Uterus (tissue), 4 donors: ENCODE results near the gene PPBP. TPM values are rescaled to one million over a fixed set of nuclear protein-coding genes. Genes with fewer than 3 reads are reported as not detected.

Experiments used
- DNase-seq, 2 donors: peaks; one replicate each; pipeline ENCODE4 v3.0.0-alpha.2; 2019 to 2020
- H3K27ac ChIP-seq, 2 donors: fragments of 200-600 bp; sonication (generic); 1 replicate in 1 of 2; 2 replicates in 1 of 2; pipeline ENCODE4 v1.5.1; 2016 to 2018
- H3K27me3 ChIP-seq, 2 donors: fragments of 200-600 bp; sonication (generic); one replicate each; pipeline ENCODE4 v1.5.1; 2018 to 2019; ENCODE audit warnings: control low read depth in 1 of 2
- H3K36me3 ChIP-seq, 2 donors: fragments of 200-600 bp; sonication (generic); one replicate each; pipeline ENCODE4 v1.5.1; 2019; ENCODE audit warnings: control low read depth in 1 of 2
- H3K4me1 ChIP-seq, 2 donors: fragments of 200-600 bp; sonication (generic); one replicate each; pipeline ENCODE4 v1.5.1; 2018 to 2019; ENCODE audit warnings: control low read depth in 1 of 2
- H3K4me3 ChIP-seq, 2 donors: fragments of 200-600 bp; sonication (generic); 1 replicate in 1 of 2; 2 replicates in 1 of 2; pipeline ENCODE4 v1.5.1; 2018 to 2019; ENCODE audit warnings: mild to moderate bottlenecking in 1 of 2
- H3K9me3 ChIP-seq, 2 donors: fragments of 200-600 bp; sonication (generic); one replicate each; pipeline ENCODE4 v1.5.1; 2019; ENCODE audit warnings: control low read depth in 1 of 2
- POLR2A ChIP-seq, 2 donors: fragments of 450-650 bp; IDR thresholded peaks; one replicate each; pipeline ENCODE4 v1.6.1; 2016; ENCODE audit warnings: antibody characterized with exemption in 2 of 2, mild to moderate bottlenecking in 1 of 2, moderate library complexity in 1 of 2
- intact Hi-C: fragments of 100-400 bp; cut with DNase I; formaldehyde crosslinking; loops from one replicate; pipeline ENCODE4 v1.15.1; 2023; ENCODE audit warnings: low total_unique reads
- total RNA-seq, 4 donors: library from RNA; depleted of rRNA in 3 of 4; stranded (reverse); fragments of >200 nt in 3 of 4; gene quantifications; one replicate each; pipeline versions ENCODE4 v1.1.0 to v1.2.4, GENCODE V29; 2014 to 2023
- TF ChIP-seq, protein P1 (sequence below), 4 experiments: fragments of 200-600 bp in 2 of 4; fragments of 450-650 bp in 2 of 4; sonication (generic) in 2 of 4; IDR thresholded peaks; one replicate each; pipeline ENCODE4 v1.5.1; 2016 to 2019; ENCODE audit warnings: antibody characterized with exemption in 4 of 4, mild to moderate bottlenecking in 2 of 4, moderate library complexity in 1 of 4
- donor health status: DM: yes; HTN: yes; CAD: no.

PPBP gene
- total RNA-seq, 4 donors from 2014 or later, result 2.5 to 27.9 TPM; not detected in 2

DNA sequence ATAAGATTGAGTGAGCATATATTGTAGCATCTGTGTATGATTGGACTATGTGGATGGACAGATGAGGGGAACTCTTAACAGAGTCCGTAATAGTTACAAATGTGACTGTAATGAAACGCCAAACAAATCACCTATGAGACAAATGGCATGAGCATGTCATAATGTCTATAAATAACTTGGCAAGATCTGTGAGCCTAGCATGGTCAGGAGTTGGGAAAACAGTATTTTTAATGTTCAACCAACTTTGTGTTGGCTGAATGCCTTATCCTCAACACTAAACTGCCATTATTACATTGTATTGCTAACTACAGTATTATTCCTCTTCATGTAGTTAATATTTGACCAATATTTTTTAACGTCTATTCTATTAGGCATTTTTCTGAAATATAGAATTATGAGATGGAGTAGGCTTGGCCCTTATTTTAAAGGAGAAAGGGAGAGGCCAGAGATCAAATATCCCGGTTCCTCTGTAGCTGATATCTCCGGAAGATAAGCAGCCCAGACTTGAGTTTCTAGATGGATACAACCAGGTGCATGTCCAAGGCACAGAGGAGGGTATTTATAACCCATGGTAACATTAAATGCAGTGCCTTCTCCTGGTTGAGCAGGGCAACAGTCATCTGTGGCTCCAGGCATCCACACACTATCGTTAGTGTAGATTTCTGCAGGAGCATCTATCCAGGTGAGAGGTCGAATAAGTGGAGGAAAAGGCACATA, 38.8 kb downstream of the PPBP start:
- peaks cover 0 to 7% of the 10 kb centered on the region in 2 donors for H3K27me3 ChIP-seq
- no peak for TF ChIP-seq POLR2A (IDR thresholded peaks at IDR 0.05)
- intact Hi-C loops, result no loop called here
- no peaks in the 10 kb centered on the region for H3K4me1 ChIP-seq
- no peak for DNase-seq
- H3K9me3 ChIP-seq, result no peaks in the 10 kb centered on the region
- no peaks in the 10 kb centered on the region for H3K36me3 ChIP-seq
- no peak overlapping the region for H3K4me3 ChIP-seq
- H3K27ac ChIP-seq, result no peak overlapping the region

DNA sequence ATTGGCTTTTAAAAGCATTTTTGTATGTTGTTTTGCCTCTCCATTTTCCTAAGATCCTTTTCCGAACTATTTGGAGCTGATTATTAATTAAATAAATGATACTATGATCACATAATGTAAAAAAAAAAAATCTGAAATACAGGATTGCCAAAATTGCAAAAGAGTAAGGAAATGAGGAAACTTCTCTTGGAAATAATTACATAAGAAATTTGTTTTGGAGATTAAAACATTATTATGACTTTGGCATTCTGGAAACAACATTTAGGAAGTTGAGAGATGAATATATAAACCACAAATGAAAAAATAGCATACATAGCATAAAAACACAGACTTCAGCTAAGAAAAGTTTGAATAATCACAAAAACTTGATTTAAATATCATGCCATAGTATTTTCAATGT, 39.7 kb downstream of the PPBP start:
- no peaks in the 10 kb centered on the region for H3K36me3 ChIP-seq
- no peaks in the 10 kb centered on the region for H3K4me1 ChIP-seq
- no peaks in the 10 kb centered on the region for H3K9me3 ChIP-seq
- H3K4me3 ChIP-seq, result no peak overlapping the region
- H3K27ac ChIP-seq, result no peak overlapping the region
- DNase-seq, result no peak
- peaks cover 0 to 7% of the 10 kb centered on the region in 2 donors for H3K27me3 ChIP-seq
- intact Hi-C loops, result no loop called here
- TF ChIP-seq, protein P1, sequence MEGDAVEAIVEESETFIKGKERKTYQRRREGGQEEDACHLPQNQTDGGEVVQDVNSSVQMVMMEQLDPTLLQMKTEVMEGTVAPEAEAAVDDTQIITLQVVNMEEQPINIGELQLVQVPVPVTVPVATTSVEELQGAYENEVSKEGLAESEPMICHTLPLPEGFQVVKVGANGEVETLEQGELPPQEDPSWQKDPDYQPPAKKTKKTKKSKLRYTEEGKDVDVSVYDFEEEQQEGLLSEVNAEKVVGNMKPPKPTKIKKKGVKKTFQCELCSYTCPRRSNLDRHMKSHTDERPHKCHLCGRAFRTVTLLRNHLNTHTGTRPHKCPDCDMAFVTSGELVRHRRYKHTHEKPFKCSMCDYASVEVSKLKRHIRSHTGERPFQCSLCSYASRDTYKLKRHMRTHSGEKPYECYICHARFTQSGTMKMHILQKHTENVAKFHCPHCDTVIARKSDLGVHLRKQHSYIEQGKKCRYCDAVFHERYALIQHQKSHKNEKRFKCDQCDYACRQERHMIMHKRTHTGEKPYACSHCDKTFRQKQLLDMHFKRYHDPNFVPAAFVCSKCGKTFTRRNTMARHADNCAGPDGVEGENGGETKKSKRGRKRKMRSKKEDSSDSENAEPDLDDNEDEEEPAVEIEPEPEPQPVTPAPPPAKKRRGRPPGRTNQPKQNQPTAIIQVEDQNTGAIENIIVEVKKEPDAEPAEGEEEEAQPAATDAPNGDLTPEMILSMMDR (IDR thresholded peaks at IDR 0.05), result no peak
- TF ChIP-seq POLR2A (IDR thresholded peaks at IDR 0.05), result no peak

DNA sequence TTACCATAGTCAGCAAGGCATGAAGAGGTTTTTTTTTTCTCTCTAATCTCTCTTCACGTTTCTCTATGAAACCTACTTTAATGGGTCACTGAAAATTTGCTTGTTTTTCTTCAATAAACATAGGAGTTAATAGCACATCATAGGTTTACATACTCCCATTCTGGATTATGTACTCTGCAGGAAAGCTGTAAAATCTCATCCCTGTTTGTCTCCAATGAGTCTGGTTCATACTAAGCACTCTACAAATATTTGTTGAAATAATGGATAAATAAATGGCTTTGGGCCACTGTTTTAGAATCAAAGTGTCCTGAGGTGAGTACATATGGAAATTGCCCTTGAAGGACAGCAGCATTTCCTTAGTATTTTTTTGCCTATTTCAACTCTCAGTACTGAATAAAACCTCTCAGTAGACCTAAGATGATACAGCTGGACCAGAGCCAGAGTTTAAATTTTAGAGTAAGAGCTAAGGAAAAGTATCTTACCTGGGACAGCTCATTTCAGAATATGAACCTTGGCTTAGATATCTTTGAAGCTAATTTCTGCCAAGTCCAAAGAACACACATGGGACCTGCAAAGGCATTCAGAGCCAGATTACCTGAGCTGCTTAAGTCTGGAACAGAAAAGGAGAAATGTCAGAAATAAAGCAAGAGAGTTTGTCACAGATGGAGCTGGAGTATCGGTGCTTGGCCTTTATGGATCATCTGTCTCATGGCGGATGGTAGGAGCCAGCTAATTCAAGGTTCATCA, 40.6 kb downstream of the PPBP start:
- TF ChIP-seq, protein P1 (IDR thresholded peaks at IDR 0.05), result no peak
- TF ChIP-seq POLR2A (IDR thresholded peaks at IDR 0.05), result no peak
- no peaks in the 10 kb centered on the region for H3K36me3 ChIP-seq
- intact Hi-C loops, result no loop called here
- H3K27ac ChIP-seq, result no peak overlapping the region
- H3K27me3 ChIP-seq, result peaks cover 0 to 7% of the 10 kb centered on the region in 2 donors
- DNase-seq, result no peak
- no peaks in the 10 kb centered on the region for H3K4me1 ChIP-seq
- no peak overlapping the region for H3K4me3 ChIP-seq
- no peaks in the 10 kb centered on the region for H3K9me3 ChIP-seq

DNA sequence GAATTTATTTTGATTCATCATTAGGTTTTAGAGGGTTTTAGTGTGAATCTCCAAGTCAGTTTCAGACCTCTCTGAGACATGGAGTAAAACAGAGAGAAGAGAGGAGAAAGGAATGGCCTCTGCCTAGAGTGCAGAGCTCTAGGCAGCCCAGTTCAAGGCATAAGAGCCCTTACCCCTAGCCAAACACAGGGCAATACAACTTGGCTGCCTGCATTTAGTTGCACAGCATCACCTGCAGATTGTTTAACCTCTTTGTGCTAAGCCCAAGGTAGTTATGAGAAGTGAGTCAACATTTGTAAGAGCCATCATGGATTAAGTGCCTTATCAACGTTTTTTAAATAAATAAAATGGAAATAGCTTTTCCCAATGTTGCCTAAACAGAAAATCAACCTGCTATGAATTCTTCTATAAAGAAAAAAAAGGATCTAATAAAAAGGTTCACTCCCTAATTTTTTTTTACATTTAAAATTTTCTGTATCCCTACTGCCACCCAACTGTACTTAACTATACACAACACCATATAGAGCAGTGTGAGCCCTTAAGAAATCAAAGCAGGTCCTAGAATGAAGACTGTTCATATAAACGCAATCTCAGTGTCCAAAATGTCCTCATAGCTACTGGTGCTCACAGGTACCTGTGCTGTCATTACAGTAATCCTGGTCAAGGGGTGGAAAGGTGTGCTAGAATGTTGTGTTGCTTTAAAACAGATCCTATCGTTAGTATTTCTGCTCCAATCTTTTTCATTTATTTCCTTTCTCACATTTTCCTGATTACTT, 42.1 kb downstream of the PPBP start:
- Histone ChIP-seq H3K9me3 (no peaks in the 10 kb centered on the region), H3K4me1 (no peaks in the 10 kb centered on the region), H3K36me3 (no peaks in the 10 kb centered on the region), H3K4me3 (no peak overlapping the region), H3K27ac (no peak overlapping the region), H3K27me3 (peaks cover 0 to 7% of the 10 kb centered on the region in 2 donors)
- intact Hi-C loops, result no loop called here
- DNase-seq, result no peak
- TF ChIP-seq POLR2A (IDR thresholded peaks at IDR 0.05), result no peak
- TF ChIP-seq, protein P1 (IDR thresholded peaks at IDR 0.05), result no peak

DNA sequence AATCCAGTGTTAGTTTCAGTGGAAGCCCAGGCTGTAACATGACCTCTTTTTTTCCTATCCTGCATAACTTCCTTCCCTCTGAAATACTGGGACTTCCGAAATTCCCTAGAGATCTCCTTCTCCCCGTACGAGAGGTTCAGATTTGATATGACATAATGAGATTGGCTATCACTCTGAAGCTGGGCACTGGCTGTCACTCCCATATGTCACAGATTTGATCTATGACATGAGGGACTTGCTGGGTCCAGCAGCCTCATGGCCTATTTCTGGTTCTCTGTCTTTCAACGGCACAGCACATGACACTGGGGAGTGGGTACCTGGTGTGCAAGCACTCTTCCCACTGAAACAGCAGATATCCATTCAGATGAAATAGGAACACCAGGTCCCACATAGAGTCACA, 42.9 kb downstream of the PPBP start:
- H3K27ac ChIP-seq, result no peak overlapping the region
- no peak overlapping the region for H3K4me3 ChIP-seq
- no peaks in the 10 kb centered on the region for H3K4me1 ChIP-seq
- no peak for TF ChIP-seq POLR2A (IDR thresholded peaks at IDR 0.05)
- TF ChIP-seq, protein P1 (IDR thresholded peaks at IDR 0.05), result no peak
- intact Hi-C loops, result no loop called here
- peaks cover 0 to 7% of the 10 kb centered on the region in 2 donors for H3K27me3 ChIP-seq
- no peak for DNase-seq
- no peaks in the 10 kb centered on the region for H3K36me3 ChIP-seq
- no peaks in the 10 kb centered on the region for H3K9me3 ChIP-seq
